Measurements from ENCODE around the gene CFAP53.
A peak's percentile ranks its signal among the peaks of the same experiment; 100 is the strongest.

The CFAP53 gene

DNA sequence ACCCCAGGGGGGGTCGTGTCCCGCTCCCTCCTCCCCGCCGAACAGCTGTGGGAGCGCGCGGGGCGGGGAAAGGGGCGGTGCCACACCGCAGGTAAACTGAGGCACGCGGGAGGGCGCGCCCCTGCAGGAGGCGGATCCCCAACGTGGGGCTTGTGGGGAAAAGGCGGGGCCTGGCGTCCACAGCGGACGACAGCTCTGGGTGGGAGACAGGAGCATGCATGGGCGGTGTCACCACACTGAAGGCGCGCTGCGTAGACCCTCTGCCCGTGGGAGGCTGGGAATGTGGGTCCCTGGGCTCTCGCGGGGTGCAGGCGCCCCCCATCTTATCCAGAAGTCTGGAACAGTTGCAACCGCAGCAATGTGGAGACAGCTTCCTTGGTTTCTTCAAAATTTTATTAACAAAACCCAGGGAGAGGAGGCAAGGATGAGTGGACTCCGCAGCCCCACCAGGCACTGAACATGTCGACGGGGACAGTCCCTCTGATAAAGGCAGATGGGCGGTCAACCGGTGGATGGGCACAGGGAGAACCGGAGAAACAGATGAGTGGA, 15.8 kb upstream of the CFAP53 start:
- ChIA-PET POLR2A (interaction anchor here (0.8 to 1.7 kb wide), 7 partner anchors 11 to 75 kb away, joined by 3 to 9 read pairs (median 6); partner anchors contain the start of gene CFAP53), CTCF (no interaction called here)
- TF ChIP-seq ARNT (IDR thresholded peaks at IDR 0.05), result no peak
- no peak for TF ChIP-seq SUZ12 (IDR thresholded peaks at IDR 0.05)
- no peak for TF ChIP-seq HDGF (IDR thresholded peaks at IDR 0.05; ENCODE audit: borderline replicate concordance)
- no peak for TF ChIP-seq FOXA1 (IDR thresholded peaks at IDR 0.05)
- no peak for TF ChIP-seq ELF4 (IDR thresholded peaks at IDR 0.05)
- no peak for TF ChIP-seq FOXM1 (IDR thresholded peaks at IDR 0.05; ENCODE audit: borderline replicate concordance)
- TF ChIP-seq CTBP1 (IDR thresholded peaks at IDR 0.05; ENCODE audit: borderline replicate concordance), result no peak
- no peak for TF ChIP-seq SP1 (IDR thresholded peaks at IDR 0.05)
- TF ChIP-seq, protein P1, sequence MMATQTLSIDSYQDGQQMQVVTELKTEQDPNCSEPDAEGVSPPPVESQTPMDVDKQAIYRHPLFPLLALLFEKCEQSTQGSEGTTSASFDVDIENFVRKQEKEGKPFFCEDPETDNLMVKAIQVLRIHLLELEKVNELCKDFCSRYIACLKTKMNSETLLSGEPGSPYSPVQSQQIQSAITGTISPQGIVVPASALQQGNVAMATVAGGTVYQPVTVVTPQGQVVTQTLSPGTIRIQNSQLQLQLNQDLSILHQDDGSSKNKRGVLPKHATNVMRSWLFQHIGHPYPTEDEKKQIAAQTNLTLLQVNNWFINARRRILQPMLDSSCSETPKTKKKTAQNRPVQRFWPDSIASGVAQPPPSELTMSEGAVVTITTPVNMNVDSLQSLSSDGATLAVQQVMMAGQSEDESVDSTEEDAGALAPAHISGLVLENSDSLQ (IDR thresholded peaks at IDR 0.05), result no peak
- no peak for TF ChIP-seq NFRKB (IDR thresholded peaks at IDR 0.05)
- no peak for TF ChIP-seq L3MBTL2 (conservative IDR thresholded peaks at IDR 0.05)
- TF ChIP-seq FOXK2 (IDR thresholded peaks at IDR 0.05), result no peak
- no peak for TF ChIP-seq BHLHE40 (IDR thresholded peaks at IDR 0.05; ENCODE audit: borderline replicate concordance)
- TF ChIP-seq LEF1 (IDR thresholded peaks at IDR 0.05; ENCODE audit: borderline replicate concordance), result no peak
- TF ChIP-seq TARDBP (IDR thresholded peaks at IDR 0.05), result no peak
- no peak for TF ChIP-seq ZNF384 (IDR thresholded peaks at IDR 0.05)
- no peak for DNase-seq (ENCODE audit: extremely low spot score)

DNA sequence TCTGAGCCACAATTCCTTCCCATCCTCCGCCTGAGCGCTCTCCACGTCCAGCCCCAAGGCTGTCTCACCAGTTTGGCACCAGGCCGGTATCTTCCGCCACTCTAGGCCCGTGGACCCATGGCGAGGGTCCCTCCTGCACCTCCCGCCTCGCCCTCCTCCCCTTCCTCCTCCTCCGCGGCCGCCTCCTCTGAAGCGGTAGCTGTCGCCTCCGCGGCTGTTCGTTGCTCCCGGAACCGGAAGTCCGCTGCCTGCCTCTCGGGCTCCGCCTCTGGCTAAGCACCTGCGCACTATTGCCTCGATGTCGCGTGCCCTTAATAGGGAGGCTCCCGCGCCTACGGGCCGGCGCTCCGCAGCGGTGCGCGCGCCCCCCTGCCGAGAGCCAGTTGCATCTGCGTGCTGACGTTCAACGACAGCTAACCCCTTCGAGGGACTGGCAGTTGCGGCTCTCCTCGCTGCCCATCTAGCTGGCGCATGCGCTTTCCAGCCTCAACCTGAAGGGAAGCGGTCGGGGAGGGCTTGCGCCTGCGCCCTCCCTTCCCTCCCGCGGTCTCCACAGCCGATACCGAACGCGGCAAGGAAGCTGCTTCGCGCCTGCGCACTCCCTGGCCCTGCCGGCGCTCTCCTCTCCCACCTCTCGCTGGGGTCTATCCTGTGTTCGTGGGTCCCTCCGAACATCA, 15.1 kb upstream of the CFAP53 start, which contains the start of gene MBD1:
Gene MBD1 (minus strand): TSS at position 229 of the 677 bp plus-strand sequence. CDS start 1,531 bp downstream, outside the sequence.
- POLR2A ChIA-PET, result interaction anchor here (0.8 to 1.7 kb wide), 7 partner anchors 10 to 76 kb away, joined by 3 to 9 read pairs (median 6); partner anchors contain the start of gene CFAP53
- no peak for TF ChIP-seq ZNF384 (IDR thresholded peaks at IDR 0.05)
- TF ChIP-seq L3MBTL2 (conservative IDR thresholded peaks at IDR 0.05), result peak; percentile 89
- TF ChIP-seq TARDBP (IDR thresholded peaks at IDR 0.05), result no peak
- no peak for TF ChIP-seq FOXM1 (IDR thresholded peaks at IDR 0.05; ENCODE audit: borderline replicate concordance)
- TF ChIP-seq SUZ12 (IDR thresholded peaks at IDR 0.05), result no peak
- TF ChIP-seq ARNT (IDR thresholded peaks at IDR 0.05), result no peak
- TF ChIP-seq LEF1 (IDR thresholded peaks at IDR 0.05; ENCODE audit: borderline replicate concordance), result no peak
- TF ChIP-seq SP1 (IDR thresholded peaks at IDR 0.05), result no peak
- TF ChIP-seq ELF4 (IDR thresholded peaks at IDR 0.05), result peak; percentile 75; the same call in 1 of the 2 replicates
- no peak for TF ChIP-seq FOXK2 (IDR thresholded peaks at IDR 0.05)
- no peak for TF ChIP-seq BHLHE40 (IDR thresholded peaks at IDR 0.05; ENCODE audit: borderline replicate concordance)
- no peak for TF ChIP-seq CTBP1 (IDR thresholded peaks at IDR 0.05; ENCODE audit: borderline replicate concordance)
- no peak for TF ChIP-seq HDGF (IDR thresholded peaks at IDR 0.05; ENCODE audit: borderline replicate concordance)
- TF ChIP-seq NFRKB (IDR thresholded peaks at IDR 0.05), result no peak
- TF ChIP-seq, protein P1 (IDR thresholded peaks at IDR 0.05), result peak; percentile 76
- no peak for TF ChIP-seq FOXA1 (IDR thresholded peaks at IDR 0.05)
- DNase-seq (ENCODE audit: extremely low spot score), result peak; percentile 90
- CTCF ChIA-PET, result no interaction called here

DNA sequence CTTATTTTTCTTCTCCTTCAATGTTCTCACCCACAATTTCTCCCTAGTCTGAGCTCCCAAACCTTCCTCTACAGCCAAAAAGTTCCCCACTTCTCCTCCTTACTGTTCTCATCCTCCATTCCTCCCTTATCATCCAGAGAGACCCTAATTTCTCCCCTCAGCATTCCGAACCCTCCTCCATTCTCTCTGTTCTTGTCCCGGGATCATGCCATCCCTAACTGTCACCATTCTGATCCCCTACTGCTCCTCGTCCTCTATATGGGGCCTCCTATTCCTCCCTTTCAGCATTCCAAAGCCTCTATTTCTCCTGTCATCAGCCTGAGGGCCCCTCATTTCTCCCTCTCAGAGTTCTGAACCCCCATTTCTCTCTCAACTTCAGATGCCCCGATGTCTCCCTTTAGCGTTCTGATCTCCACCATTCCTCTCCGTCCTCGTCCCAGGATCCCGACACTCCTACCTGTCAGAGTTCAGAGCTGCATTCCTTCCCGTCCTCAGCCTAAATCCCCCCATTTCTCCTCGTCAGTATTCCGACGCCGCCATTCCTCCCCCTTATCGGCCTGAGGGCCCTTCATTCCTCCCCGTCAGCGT, 14.5 kb upstream of the CFAP53 start:
- ChIA-PET POLR2A (interaction anchor here (1.3 to 1.7 kb wide), 2 partner anchors 9 to 76 kb away, joined by 7 to 8 read pairs; no protein-coding TSS in a partner anchor), CTCF (no interaction called here)
- TF ChIP-seq CTBP1 (IDR thresholded peaks at IDR 0.05; ENCODE audit: borderline replicate concordance) (no peak), ELF4 (IDR thresholded peaks at IDR 0.05) (no peak), LEF1 (IDR thresholded peaks at IDR 0.05; ENCODE audit: borderline replicate concordance) (no peak), BHLHE40 (IDR thresholded peaks at IDR 0.05; ENCODE audit: borderline replicate concordance) (no peak), NFRKB (IDR thresholded peaks at IDR 0.05) (no peak), SP1 (IDR thresholded peaks at IDR 0.05) (no peak), TARDBP (IDR thresholded peaks at IDR 0.05) (no peak), HDGF (IDR thresholded peaks at IDR 0.05; ENCODE audit: borderline replicate concordance) (no peak), ZNF384 (IDR thresholded peaks at IDR 0.05) (no peak), FOXM1 (IDR thresholded peaks at IDR 0.05; ENCODE audit: borderline replicate concordance) (no peak), L3MBTL2 (conservative IDR thresholded peaks at IDR 0.05) (no peak), FOXA1 (IDR thresholded peaks at IDR 0.05) (no peak), ARNT (IDR thresholded peaks at IDR 0.05) (no peak), FOXK2 (IDR thresholded peaks at IDR 0.05) (no peak), SUZ12 (IDR thresholded peaks at IDR 0.05) (no peak)
- TF ChIP-seq, protein P1 (IDR thresholded peaks at IDR 0.05), result no peak
- no peak for DNase-seq (ENCODE audit: extremely low spot score)

DNA sequence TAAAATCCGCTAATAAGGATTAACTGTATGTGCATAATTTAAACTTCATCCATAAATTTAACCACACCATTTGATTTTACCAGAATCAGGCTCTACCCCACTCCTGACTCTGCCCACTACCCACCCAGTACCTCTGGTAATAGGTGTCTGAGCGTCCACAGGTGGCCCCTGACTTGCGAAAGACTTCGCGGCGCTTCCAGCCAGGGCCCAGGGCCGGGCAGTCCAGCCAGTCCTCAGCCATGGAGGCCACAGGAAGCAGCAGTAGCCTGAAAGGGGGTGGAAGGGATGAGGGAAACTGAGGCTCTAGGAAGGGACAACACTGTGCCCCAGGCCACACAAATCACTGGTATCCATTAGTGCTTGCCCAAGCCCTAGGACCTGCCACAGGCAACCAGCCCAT, 13.5 kb upstream of the CFAP53 start:
- ChIA-PET POLR2A (no interaction called here), CTCF (no interaction called here)
- no peak for DNase-seq (ENCODE audit: extremely low spot score)
- no peak for TF ChIP-seq LEF1 (IDR thresholded peaks at IDR 0.05; ENCODE audit: borderline replicate concordance)
- no peak for TF ChIP-seq FOXA1 (IDR thresholded peaks at IDR 0.05)
- no peak for TF ChIP-seq SP1 (IDR thresholded peaks at IDR 0.05)
- TF ChIP-seq NFRKB (IDR thresholded peaks at IDR 0.05), result no peak
- TF ChIP-seq ZNF384 (IDR thresholded peaks at IDR 0.05), result no peak
- no peak for TF ChIP-seq BHLHE40 (IDR thresholded peaks at IDR 0.05; ENCODE audit: borderline replicate concordance)
- no peak for TF ChIP-seq SUZ12 (IDR thresholded peaks at IDR 0.05)
- no peak for TF ChIP-seq TARDBP (IDR thresholded peaks at IDR 0.05)
- TF ChIP-seq, protein P1 (IDR thresholded peaks at IDR 0.05), result no peak
- TF ChIP-seq CTBP1 (IDR thresholded peaks at IDR 0.05; ENCODE audit: borderline replicate concordance), result no peak
- TF ChIP-seq ELF4 (IDR thresholded peaks at IDR 0.05), result no peak
- no peak for TF ChIP-seq ARNT (IDR thresholded peaks at IDR 0.05)
- TF ChIP-seq L3MBTL2 (conservative IDR thresholded peaks at IDR 0.05), result no peak
- TF ChIP-seq FOXK2 (IDR thresholded peaks at IDR 0.05), result no peak
- no peak for TF ChIP-seq FOXM1 (IDR thresholded peaks at IDR 0.05; ENCODE audit: borderline replicate concordance)
- TF ChIP-seq HDGF (IDR thresholded peaks at IDR 0.05; ENCODE audit: borderline replicate concordance), result no peak
